KOPT-K1 (cell line): ENCODE measurements around the gene LONRF2.
"Not testable (repeated sequence)": the region's sequence is repeated elsewhere in the genome, so short reads cannot be mapped to it uniquely, and the experiment has no call there.

Experiments used
- H3K27ac ChIP-seq: fragments of 200-600 bp; sonication (generic); 2 replicates; pipeline ENCODE4 v1.5.1; 2016; ENCODE audit warnings: antibody characterized with exemption, mild to moderate bottlenecking, low read depth, low read length; ENCODE audit not compliant: poor library complexity, severe bottlenecking
- H3K36me3 ChIP-seq: fragments of 200-600 bp; sonication (generic); 2 replicates; pipeline ENCODE4 v1.5.1; 2017; ENCODE audit warnings: antibody characterized with exemption, mild to moderate bottlenecking, low read length, moderate library complexity; ENCODE audit not compliant: insufficient read depth
- H3K9me3 ChIP-seq: fragments of 200-600 bp; sonication (generic); 2 replicates; pipeline ENCODE4 v1.5.1; 2017; ENCODE audit warnings: antibody characterized with exemption, low read length, mild to moderate bottlenecking; ENCODE audit not compliant: insufficient read depth, poor library complexity, severe bottlenecking

LONRF2 gene

DNA sequence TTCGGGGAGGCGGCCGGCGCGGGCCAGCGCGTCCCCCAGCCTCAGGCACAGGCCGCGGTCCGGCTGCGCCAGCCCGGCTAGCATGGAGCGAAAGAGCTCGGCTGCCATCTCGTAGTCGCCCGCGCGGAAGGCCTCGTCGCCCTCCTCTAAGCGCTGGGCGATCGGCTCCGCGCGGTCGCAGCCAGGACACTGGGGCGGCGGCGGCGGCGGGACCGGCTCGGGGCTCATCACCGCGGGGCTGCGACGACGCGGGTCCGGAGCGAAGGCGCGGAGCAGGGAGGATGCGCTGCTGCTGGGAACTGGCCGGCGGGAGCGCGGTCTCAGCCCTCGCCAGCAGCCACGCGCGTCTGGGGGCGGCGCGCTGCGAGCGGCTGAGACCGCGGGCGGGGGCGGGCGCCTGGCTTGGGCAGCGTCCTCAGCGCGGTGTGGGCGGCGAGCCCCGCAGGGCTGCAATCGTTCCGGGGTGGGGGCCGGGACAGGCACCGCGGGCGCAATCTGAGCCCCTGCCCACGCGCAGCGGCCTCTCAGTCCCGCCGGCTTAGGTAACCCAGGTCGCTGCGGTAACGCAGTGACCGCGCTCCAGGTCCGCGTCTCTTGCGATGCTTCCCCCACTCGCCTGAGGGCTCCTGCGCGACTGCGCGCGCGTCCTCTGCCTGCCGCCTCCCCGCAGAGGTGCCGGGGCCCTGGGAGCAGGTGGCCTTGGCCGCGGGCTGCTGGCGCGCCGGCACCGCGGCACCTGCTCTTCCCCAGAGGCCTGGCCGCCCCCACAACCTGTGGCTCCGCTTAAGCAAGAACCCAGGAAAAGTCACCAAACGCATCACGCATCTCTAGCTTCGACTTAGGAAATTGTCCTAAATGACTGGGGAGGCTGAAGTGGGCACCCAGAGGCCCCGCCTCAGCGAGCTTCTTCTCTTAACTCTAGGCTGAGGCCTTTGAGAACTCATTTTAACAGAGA is at the start of gene LONRF2:
Gene LONRF2, minus strand, starts transcription at position 636 of the 955 bp plus-strand sequence. Its CDS starts 408 bp downstream, at position 228.
- peak within 1 kb of the TSS; percentile 10 for H3K27ac ChIP-seq

DNA sequence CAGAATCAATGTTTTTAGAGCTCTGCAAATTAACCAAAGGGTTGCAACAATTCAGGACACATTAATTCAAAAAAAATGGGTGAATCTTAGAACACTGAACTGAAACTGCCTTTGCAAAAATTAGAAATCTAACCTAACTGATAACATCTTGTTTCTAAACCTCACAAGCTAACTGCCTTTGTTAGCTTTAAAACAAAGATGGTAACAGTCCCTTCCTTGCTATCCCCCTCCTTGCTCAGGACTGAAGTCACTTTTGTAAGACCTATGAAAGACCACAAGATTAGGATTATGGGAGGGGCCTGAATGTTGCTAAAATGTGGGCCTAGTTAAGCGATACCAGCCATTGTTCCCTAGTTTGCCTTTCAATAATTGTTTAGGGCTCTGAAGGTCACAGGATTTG is 44.9 kb upstream of the LONRF2 start:
- Histone ChIP-seq H3K36me3 (no peaks in the 10 kb centered on the region), H3K9me3 (peaks cover 33% of the 10 kb centered on the region), H3K27ac (peak overlapping the region; percentile 76)

More for the DNA sequence above, at the start of gene LONRF2:
- Histone ChIP-seq H3K9me3 (peaks cover 15% of the 10 kb centered on the region), H3K36me3 (no peaks in the 10 kb centered on the region)

DNA sequence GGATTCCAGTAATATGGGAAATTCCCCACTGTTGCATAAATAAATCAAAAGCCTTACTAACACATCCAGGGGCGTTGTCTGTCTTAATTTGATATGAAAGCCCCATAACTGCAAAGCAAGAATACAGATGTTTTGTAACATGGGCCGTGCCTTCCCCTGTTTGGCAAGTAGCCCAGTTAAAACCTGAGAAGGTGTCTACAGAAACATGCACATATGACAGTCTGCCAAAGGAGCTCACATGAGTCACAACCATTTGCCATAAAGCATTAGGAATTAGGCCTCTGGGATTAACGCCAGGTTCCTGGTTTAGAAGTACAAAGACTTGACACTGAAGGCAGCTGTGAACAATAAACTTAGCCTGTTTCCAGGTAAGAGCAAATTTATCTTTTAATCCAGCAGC is 43.1 kb upstream of the LONRF2 start:
- Histone ChIP-seq H3K36me3 (no peaks in the 10 kb centered on the region), H3K27ac (no peak overlapping the region), H3K9me3 (peaks cover 28% of the 10 kb centered on the region)

DNA sequence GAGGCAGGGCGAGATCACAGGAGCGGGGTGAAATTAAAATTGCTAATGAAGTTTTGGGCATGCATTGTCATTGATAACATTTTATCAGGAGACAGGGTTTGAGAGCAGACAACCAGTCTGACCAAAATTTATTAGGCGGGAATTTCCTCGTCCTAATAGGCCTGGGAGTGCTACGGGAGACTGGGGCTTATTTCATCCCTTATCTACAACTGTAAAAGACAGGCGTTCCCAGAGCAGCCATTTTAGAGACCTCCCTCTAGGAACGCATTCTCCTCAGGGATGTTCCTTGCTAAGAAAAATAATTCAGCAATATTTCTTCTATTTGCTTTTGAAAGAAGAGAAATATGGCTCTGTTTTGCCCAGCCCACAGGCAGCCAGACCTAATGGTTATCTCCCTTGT is 40.0 kb upstream of the LONRF2 start:
- H3K27ac ChIP-seq, H3K36me3 ChIP-seq: not testable (repeated sequence)
- peaks cover 13% of the 10 kb centered on the region for H3K9me3 ChIP-seq

DNA sequence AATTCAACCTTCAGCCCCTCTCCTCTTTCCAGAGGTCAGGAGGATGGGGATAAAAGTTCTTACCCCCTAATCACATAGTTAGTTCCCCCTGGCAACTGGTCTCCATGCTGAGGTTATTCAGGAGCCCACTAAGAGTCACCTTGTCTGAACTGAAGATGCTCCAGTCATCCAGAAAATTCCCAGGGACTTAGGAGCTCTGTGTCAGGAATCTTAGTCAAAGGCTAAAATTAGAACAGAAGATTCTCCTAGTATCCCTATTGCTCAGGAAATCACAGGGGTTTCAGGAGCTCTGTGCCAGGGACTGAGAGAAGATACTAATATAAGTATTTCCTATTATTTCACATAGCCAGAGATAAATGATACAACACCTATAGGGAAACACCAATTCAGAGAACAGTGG is 37.3 kb upstream of the LONRF2 start:
- Histone ChIP-seq H3K36me3 (no peaks in the 10 kb centered on the region), H3K27ac (no peak overlapping the region), H3K9me3 (peaks cover 20% of the 10 kb centered on the region)

DNA sequence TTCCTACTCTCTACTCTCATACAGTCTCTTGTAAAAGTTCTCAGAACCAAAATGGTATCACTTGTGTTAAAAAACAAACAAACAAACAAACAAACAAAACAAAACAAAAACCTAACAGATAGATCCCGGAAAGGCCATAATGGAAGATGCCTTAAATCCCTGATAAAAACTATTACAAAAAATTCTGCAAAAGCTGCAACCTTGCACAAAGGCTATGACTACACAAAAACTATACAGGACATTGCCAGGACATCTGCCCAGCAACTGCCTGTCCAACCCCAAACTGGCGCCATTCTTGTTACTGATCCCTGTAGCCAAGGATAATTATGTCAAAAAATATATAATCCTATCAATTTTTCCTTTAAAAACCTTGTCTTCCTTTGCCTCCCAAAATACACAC is 36.3 kb upstream of the LONRF2 start:
- Histone ChIP-seq H3K9me3 (peaks cover 20% of the 10 kb centered on the region), H3K36me3 (no peaks in the 10 kb centered on the region), H3K27ac (no peak overlapping the region)

DNA sequence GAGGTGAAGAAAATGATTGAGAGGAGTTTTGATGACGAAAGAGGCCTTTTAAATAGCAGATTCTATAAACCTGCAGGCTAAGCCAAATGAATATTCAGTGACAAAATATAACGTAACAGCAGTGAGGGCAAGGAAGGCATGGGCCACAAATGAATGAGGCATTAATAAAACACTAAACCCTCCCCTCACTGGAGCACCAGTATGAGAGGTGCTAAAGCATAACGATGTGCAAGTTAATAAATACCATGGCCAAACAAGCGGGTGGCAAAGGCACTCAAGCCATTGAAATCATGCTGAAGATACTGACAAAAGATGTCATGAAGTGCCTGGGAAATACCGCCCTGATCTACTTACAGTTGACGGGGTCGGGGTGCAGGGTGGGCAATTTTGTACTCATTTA is 30.2 kb upstream of the LONRF2 start:
- Histone ChIP-seq H3K27ac (no peak overlapping the region), H3K36me3 (no peaks in the 10 kb centered on the region), H3K9me3 (peaks cover 11% of the 10 kb centered on the region)

DNA sequence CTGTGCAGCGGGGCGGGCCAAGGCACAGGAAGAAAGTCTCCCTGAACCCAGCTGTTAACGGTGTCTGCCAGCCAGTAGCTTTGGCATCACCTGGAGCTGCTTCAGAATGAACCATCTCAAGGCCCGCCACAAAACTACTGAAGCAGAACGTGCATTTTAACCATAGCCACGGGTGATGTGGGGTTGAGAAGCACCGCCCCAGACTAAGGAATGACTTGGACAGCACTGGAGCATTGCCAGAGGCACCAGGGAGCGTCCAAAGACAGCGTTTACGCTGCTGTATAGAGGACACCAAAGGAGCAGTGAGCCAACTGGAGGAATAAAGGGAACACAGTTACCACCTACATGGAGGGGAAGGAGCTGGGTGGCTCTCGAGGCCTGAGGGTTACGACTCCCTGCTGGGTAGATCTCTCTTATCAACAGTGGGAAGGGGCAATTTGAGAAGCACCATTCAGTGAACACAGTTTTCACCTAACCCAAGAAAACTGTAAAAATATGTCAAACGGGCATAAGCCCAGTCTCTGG is 28.4 kb upstream of the LONRF2 start:
- no peak overlapping the region for H3K27ac ChIP-seq
- peaks cover 10% of the 10 kb centered on the region for H3K9me3 ChIP-seq
- no peaks in the 10 kb centered on the region for H3K36me3 ChIP-seq

DNA sequence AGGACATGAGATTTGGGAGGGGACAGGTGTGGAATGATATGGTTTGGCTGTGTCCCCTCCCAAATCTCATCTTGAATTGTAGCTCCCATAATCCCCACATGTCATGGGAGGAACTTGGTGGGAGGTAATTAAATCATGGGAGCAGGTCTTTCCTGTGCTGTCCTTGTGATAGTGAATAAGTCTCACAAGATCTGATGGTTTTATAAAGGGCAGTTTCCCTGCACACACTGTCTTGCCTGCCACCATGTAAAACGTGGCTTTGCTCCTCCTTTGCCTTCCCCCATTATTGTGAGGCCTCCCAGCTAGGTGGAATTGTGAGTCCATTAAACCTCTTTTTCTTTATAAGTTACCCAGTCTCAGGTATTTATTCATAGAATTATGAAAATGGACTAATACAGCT is 22.8 kb upstream of the LONRF2 start:
- H3K27ac ChIP-seq, H3K36me3 ChIP-seq: not testable (repeated sequence)
- peaks cover 45% of the 10 kb centered on the region for H3K9me3 ChIP-seq

DNA sequence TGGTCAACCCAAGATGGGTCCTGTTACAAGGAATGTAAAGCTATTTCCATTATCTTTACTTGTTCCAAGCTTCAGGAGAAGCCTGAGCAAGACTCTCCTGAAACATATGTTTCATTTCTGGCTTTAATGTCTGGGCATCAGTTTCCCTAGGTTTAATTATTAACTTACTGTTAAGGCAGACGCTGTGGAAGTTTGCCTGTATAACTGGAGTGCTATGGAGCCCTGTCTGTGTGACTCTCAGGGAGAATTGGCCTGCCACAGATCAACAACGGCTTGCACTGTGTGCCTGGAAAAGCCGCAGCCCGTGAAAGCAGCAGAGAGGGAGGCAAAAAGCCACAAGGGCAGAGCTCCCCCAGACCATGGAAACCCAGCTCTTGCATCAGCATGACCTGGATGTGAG is 22.1 kb upstream of the LONRF2 start:
- H3K9me3 ChIP-seq = peaks cover 40% of the 10 kb centered on the region
- no peak overlapping the region for H3K27ac ChIP-seq

DNA sequence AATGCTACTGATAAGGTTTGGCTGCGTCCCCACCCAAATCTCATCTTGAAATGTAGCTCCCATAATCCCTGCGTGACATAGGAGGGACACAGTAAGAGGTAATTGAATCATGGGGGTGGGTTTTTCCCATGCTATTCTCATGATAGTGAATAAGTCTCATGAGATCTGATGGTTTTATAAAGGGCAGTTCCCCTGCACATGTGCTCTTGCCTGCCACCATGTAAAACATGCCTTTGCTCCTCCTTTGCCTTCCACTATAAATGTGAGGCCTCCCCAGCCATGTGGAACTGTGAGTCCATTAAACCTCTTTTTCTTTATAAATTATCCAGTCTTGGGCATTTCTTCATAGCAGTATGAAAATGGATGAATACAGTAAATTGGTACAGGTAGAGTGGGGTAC is 20.2 kb upstream of the LONRF2 start:
- H3K9me3 ChIP-seq = peaks cover 40% of the 10 kb centered on the region
- H3K27ac ChIP-seq, H3K36me3 ChIP-seq: not testable (repeated sequence)

More for the DNA sequence above, 22.1 kb upstream of the LONRF2 start:
- no peaks in the 10 kb centered on the region for H3K36me3 ChIP-seq

DNA sequence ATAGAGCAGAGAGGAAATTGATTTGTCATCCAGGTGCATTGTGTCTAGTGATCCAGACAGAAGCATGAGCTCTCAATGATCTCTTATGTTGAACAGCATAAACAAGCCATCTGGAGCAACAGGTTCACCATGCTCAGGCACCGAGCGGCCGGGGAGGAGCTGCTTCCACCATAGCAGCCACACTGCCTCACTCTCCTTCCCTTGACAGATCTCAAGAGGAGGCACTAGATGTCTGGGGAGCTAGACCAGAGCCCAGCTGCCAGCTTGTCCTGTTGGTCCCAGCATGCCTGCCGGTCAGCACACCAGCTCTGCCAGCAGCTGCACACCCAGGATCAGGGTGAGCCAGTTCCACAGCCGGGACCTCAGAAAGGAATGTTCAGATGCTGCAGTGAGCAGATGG is 17.5 kb upstream of the LONRF2 start:
- H3K27ac ChIP-seq = no peak overlapping the region
- H3K9me3 ChIP-seq = peaks cover 29% of the 10 kb centered on the region
- no peaks in the 10 kb centered on the region for H3K36me3 ChIP-seq

DNA sequence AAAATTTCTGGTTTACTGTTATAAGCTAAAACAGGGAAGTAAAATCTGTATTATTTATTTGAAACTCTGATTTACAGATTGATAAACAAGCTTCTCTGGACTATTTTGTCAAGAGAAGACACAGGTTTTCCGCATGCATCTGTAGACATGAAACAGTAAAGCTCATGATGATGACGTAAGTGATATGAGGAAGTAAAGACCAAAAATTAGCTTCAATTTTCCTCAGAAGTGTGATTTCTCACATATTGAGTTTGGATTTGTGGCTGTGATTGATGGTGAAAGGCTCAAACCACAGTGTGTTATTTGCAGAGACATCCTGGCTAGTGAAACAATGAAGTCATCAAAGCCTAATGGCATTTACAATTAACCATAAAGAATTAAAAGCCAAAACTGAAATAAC is 12.6 kb upstream of the LONRF2 start:
- Histone ChIP-seq H3K36me3 (no peaks in the 10 kb centered on the region), H3K27ac (no peak overlapping the region), H3K9me3 (peaks cover 3% of the 10 kb centered on the region)

DNA sequence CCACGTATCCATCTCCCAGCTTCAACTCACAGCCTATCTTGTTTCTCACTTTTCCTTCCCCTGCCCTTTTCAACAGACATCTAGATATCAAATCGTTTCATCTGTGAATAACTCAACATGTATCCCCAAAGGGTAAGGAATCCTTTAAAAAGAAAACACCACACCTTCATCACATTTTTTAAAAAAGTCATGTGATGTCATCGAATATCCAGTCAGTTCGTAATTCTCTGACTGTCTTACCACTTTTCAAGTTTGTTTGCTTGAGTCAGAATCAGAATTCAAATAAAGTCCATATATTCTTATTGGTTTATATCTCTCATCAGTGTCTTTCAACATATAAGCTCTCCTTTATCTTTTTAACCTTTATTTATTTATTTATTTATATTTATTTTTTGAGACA is 5.4 kb upstream of the LONRF2 start:
- H3K36me3 ChIP-seq = no peaks in the 10 kb centered on the region
- H3K27ac ChIP-seq = no peak overlapping the region
- H3K9me3 ChIP-seq = peaks cover under 1% of the 10 kb centered on the region

DNA sequence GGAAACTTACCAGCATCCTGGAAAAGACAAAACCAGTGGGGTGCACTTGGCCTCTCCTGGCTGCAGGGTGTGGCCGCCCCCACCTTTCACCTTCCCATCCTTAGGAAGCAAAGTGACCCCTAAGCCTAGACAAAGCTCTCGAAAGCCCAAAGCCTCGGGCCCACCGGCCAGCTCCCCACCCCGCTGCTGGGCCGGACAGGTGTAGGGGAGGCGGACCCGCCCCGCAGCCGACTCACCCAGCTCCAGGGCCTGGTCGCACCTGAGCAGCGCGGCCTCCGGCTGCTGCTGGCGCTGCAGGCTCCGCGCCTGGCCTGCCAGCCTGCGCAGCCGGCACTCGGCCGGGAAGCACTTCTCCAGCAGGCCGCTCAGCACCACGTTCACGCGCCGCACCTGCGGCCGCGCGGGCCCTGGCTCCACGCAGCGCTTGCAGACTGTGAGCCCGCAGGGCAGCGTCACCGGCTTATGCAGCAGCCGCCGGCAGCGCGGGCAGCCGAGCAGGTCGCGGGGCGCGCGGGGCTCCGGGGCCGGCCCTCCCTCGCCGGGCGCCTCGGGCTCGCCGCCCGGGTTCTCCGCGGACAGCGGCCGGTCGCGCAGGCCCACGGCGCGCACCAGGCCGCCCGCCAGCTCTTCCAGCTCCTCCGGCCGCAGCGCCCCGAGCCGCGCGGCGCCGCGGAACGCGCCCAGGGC is 979 bp downstream of the LONRF2 start:
- peaks cover 21% of the 10 kb centered on the region for H3K9me3 ChIP-seq
- no peaks in the 10 kb centered on the region for H3K36me3 ChIP-seq
- H3K27ac ChIP-seq = no peak overlapping the region
